NK-92 (cell line): ENCODE results near the gene TMBIM6.
A peak's percentile ranks its signal among the peaks of the same experiment; 100 is the strongest.
"Not testable (repeated sequence)": the region's sequence is repeated elsewhere in the genome, so short reads cannot be mapped to it uniquely, and the experiment has no call there.

Experiments
- DNase-seq: peaks from one replicate; lab custom pipeline; 2025; ENCODE audit not compliant: unreplicated experiment; lab: John Stamatoyannopoulos, UW

Gene TMBIM6, protein sequence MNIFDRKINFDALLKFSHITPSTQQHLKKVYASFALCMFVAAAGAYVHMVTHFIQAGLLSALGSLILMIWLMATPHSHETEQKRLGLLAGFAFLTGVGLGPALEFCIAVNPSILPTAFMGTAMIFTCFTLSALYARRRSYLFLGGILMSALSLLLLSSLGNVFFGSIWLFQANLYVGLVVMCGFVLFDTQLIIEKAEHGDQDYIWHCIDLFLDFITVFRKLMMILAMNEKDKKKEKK

DNA sequence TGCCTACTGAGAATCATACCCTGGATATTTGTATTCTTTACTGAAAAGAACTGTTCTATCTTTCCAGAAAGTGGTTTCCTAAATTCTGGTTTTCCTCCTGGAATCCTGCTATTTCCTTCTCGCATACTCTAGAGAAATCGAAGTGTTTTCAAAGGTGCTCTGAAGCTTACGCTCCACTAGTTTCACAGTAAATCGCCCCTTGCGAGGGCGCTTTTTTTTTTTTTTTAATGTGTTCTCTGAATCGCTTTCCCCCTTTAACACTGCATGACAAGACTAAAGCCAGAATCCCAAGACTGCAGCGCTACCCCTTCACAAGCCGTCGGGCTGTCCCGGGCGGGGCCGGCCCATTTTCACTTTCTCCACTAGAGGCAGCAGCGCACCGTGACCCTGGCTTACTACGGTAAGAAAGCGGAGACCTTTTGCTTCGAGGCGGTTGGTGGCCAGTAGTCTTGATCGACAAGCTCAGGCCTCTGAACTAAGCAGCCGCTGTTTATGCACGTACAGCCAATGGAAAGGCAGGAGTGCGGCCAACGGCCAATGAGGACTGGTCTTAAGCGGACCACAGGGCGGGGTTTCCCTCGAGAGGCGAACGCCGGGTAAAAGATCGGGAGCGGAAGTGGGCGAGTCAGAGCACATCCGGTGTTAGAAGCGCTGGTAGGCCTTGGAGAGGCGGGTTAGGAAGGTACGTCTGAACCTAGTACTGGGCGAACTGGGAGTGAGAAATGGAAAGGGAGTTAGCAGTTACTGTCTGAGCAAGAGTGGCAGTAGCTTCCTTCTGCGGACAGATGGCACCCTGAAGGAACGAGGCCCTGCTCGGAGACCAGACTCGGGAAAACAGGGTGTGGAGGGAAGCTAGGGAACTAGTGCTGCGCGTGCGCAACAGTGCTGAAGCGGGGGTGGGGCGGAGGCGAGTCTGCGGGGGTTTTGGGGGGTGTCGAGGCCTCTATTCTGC is at the start of gene TMBIM6:
Gene TMBIM6 (plus strand): TSS at position 628 of the 952 bp plus-strand sequence. CDS start 10,937 bp downstream, outside the sequence.
- peak; percentile 94 for DNase-seq

DNA sequence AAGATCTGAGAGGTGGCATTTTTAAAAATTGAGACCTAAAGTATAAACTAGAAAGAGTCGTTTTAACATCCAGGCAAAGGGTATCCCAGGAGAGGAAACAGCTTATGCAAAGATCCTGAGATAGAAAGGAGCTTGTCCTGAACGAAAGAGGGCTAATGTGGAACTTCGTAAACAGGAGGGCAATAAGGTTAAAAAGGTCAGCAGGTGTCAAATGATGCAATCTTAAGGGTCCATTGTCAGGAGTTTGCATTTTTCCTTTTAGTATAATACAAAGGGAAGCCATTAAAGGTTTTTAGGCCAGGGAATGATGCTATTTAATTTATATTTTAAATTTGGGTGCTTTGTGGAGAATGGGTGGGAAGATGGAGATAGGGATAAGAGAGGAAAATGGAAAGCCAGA is 48.5 kb upstream of the TMBIM6 start:
- no peak for DNase-seq

DNA sequence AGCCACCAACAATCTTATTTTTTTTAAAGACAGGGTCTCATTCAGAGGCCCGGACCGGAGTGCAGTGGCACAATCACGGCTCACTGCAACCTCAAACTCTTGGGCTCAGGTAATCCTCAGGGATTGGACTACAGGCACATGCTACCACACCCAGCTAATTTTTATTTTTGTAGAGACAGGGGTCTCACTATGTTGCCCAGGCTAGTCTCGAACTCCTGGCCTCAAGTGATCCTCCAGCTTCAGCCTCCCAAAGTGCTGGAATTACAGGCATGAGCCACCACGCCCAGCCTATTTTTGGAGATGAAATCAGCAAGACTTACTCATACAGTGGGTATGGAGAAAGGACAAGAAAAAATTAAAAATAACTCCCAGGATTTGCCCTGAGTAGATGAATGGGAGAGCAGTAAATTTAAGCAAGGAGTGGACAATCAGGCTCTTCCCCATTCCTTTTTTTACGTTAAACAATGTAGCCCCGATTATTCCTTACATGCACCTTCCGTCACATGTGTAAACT is 47.4 kb upstream of the TMBIM6 start:
- DNase-seq, result no peak

DNA sequence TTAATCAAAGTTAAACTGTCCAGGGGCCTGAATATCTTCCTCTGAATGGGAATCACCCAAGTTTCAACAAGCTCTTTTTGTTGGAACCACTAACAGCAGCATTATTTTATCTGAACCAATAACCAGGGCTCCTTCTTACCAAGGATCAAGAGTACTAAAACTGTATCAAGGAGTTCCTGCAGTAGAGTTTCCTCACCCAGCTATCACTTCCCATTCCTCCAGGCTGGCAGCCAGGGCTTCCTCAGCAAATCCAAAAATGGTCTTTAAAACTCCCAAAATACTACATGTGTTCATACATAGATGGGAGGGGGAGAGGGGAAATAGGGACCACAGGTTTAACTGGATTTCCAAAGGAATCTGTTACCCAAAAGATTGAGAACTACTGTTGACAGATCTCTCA is 44.6 kb upstream of the TMBIM6 start:
- DNase-seq, result no peak

DNA sequence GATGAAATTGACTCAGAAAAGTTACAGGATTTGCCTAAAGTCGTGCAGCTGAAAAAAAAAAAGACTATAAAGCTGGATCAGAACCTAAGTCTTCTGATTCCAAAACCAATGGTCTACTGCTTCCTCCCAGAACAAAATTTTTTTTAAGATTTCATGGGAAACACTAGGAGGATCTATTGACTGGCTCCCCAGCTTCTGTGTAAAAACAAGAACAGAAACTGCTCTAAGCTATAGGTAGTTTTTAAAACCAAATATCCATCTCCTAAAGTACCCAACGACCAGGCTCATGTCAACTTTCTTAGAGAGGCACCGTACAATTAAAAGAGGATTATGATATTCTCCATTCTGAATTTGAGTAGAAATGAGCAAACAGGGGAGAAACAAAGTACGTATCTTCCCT is 43.5 kb upstream of the TMBIM6 start:
- no peak for DNase-seq

DNA sequence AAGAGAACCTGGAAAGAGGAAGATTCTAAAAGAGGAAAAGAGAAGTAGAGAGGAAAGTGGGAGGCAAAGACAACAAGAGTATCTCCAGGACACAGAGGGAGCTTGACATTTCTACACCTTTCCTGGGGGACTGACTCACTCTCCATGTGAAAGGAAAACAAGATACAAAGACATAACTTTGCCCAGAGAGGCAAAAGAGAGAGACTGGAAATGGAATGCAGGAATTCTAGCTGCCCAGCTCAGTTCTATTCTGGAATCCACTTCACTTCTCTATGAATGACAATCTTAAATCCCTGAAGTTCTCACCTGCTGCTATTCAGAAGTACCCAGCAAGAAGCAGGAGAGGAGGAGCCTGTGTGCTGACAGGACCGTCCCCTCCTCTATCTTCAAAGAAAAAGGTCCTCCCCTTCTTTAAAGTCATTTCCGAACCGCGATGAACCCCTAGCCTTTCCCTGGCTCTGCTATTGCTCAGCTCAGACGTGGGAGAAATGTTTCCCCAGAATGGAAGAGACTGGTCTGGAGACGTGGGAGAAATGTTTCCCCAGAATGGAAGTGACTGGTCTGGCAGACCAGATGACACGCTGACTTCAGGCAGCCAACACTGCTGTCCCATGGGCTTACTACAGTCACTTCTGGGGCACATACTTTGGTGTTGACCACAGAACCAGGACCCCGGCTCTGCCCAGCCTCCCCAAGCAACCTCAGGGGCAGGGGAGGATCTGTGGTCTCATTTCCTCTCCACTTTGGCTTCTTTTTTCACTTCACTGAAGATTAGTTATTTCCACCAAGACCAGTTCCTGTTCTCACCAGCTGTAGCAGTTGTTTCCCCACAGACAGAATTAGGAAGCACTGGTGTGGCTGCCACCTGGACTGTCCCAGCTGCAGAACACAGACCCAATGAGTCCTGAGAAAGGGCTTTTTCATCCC is 42.5 kb upstream of the TMBIM6 start:
- no peak for DNase-seq

DNA sequence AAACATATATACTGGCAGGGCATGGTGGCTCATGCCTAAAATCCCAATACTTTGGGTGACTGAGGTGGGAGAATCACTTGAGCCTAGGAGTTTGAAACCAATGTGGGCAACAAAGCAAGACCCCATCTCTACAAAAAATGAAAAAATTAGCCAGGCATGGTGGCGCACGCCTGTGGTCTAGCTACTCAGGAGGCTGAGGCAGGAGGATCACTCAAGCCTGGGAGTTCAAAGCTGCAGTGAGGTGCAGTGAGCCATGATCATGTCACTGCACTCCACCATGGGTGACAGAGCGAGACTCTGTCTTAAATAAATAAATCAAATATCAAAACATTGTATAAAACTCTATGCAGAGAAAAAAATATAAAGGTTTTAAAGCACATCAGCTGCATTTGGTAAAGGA is 39.3 kb upstream of the TMBIM6 start:
- DNase-seq, result no peak

DNA sequence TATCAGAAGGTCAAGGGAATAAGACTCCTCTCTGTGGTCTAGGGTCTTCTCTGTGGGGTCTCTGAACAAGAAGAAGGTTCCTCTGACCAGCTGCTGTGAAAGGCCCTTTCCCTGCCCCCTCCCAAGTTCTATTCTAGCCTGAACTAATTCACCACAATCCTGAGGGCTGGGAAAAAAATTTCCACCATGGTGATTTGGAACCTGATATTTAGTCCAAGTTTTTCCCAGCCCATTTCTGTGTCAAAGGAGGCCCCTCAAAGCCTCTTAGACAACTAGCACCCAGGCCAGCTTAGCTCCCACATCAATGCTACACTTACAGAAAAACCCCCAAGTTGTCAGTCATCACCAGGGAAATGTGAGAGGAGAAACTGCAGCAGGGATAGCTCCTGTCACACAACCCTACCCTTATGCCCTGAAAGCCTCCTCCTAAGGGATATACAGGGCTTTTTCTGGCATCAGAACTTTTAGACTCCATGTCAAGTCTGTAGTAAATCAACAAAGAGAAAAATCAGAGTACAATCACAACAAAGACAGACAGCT is 38.6 kb upstream of the TMBIM6 start:
- DNase-seq, result no peak

DNA sequence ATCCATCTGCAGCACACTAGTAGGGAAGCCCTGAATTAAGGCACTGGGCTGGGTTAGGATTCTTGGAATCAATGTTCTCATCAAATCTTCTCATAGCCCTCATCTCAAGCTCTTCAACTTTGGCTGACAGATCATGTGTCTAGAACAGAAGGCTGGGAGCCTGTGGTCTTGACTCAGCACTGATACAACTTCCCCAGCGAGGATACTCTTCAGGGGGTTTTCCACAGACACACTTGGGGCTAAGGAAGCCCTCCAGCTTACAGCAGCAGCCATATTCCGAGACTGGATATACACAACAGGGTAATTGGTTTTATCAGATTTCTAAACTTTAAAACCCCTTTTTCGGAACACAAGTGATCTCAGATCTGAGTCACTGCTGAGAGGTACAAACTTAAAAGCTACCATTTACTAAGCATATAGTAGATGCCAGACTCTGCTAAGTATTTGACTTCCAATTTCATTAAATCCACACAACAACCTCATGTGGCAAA is 37.7 kb upstream of the TMBIM6 start:
- DNase-seq, result no peak

- DNase-seq, result no peak
Measured at GRCh38 chr12:49705479-49706134, 35.8 kb upstream of the TMBIM6 start.

DNA sequence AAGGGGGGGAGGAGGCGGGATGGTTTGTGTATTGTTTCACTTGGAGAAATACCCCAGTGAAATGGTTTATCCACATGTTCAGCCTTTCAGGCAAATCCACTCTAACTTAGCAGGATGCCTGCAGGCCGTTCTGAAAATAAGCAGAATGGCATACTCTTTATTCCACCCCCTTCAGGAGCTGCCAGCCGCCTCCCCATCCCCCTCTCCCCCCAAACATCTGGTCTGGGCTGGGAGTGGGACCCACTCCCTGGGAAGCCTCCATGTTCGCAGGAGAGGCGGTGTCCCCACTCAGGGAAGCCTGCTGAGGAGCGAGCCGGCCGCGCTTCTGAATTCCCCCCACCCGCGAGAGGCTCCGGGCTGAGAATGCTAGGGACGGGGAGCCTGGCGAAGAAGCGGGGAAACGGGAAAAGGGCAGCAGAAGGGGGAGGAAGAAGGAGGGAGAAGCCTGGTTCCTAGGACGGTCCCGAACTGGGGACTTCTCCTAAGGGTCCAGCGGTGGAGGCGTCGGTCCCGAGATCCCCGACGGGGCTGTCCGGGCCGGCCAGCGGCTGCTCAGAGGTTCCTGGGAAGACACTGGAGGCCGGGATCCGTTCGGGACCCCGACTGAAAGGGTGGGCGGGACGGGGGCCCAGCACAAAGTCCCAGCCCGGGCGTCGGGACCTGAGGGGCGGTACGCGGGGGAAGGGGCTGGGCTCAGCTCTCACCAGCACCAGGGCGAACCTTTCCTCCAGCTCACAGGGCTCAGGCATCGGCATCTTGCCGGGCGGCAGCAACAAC is 34.8 kb upstream of the TMBIM6 start:
- DNase-seq, result no peak

- peak; percentile 66 for DNase-seq
Measured at GRCh38 chr12:49707128-49707811, 34.1 kb upstream of the TMBIM6 start, which contains the start of gene FMNL3. Gene FMNL3, minus strand, starts transcription at chr12:49707405. Its CDS starts 225 bp downstream, at chr12:49707180.

DNA sequence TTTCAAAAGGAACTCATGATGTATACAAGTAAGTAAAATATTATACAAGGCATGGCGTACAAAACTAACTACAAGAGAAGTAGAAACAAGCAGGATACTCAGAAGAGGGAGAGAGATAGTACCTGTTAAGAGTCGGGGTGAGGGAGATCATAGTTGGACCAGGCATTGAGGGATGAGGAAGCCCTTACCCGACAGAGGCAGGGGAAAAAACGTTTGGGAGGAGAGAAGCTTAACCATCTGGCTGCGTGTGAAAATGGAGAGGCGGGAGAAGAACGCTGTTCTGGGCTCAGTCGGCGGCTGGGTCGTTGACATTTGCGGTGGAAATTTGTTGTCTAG is 33.6 kb upstream of the TMBIM6 start:
- DNase-seq, result no peak

- DNase-seq, result no peak
Measured at GRCh38 chr12:49708851-49709250, 32.5 kb upstream of the TMBIM6 start.

- not testable (repeated sequence) for DNase-seq
Measured at GRCh38 chr12:49713952-49714351, 27.4 kb upstream of the TMBIM6 start.

DNA sequence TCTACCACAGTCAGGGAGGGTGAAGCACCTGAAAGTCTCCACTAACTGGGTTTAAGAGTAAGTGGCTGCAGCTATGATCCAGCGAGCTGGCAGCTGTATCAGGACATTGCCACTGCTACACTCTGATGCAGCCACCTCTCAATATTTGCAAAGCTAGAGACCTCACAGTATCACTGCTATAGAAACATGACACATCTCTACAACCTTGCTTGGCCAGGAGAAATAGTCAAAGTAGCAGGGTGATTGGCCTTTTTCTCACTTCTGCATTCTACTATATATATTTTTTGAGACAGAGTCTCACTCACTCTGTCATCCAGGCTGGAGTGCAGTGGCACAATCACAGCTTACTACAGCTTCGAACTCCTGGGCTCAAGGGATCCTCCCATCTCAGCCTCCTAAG is 24.8 kb upstream of the TMBIM6 start:
- DNase-seq, result no peak

DNA sequence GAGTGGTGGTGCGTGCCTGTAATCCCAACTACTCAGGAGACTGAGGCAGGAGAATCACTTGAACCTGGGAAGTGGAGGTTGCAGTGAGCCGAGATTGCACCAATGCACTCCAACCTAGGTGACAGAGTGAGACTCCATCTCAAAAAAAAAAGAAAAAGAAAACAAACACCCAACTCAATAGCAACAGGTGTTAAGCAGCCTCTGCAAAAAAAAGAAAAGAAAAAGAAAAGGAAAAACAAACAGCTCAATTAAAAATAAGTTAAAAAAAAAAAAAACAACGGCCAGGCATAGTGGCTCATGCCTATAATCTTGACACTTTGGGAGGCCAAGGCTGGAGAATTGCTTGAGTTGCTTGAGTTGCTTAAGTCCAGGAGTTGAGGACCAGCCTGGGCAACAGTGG is 23.6 kb upstream of the TMBIM6 start:
- not testable (repeated sequence) for DNase-seq

DNA sequence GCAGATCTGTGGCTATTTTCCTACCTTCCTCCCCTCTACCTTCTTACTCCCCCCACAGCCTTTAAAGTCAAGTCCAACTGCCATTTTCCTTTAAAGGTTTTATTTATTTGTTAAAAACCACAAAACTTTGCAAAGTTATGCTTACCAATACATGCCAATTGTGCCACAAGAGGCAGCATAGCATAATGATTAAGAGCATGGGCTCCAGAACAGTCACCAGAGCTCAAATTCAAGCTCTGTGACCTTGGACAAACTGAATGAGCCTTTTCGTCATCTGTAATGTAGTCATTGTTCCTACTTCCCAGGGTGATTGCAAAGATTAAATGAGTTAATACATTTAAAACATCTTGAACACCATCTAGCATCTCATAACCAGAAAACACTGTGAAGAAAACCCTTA is 21.1 kb upstream of the TMBIM6 start:
- no peak for DNase-seq

DNA sequence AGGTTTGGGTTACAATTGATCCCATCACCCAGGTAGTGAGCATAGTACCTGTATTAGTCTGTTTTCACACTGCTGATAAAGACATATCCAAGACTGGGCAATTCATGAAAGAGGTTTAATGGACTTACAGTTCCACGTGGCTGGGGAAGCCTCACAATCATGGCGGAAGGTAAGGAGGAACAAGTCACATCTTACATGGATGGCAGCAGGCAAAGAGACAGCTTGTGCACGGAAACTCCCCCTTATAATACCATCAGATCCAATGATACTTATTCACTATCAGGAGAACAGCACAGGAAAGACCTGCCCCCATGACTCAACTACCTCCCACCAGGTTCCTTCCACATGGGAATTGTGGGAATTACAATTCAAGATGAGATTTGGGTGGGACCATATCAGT is 20.0 kb upstream of the TMBIM6 start:
- DNase-seq, result not testable (repeated sequence)
